Astrocyte of the spinal cord (primary cell): ENCODE data around the gene CACNA1D.

ENCODE experiments used
- DNase-seq: peaks from one replicate; pipeline ENCODE4 v3.0.0; 2011; ENCODE audit warnings: low read depth, low spot score
- H3K4me3 ChIP-seq: 2 replicates; pipeline ENCODE4 v1.5.1; 2011; ENCODE audit warnings: low read depth, mild to moderate bottlenecking, low read length, moderate library complexity
- CTCF ChIP-seq: IDR thresholded peaks from 2 replicates; pipeline ENCODE4 v1.5.1; 2012; ENCODE audit warnings: low read depth, mild to moderate bottlenecking, low read length, inconsistent platforms
- in situ Hi-C: cut with HindIII; loops from 2 replicates; pipeline ENCODE4 v1.10.0; 2017; ENCODE audit warnings: low sequenced_read_pairs

Gene CACNA1D

DNA sequence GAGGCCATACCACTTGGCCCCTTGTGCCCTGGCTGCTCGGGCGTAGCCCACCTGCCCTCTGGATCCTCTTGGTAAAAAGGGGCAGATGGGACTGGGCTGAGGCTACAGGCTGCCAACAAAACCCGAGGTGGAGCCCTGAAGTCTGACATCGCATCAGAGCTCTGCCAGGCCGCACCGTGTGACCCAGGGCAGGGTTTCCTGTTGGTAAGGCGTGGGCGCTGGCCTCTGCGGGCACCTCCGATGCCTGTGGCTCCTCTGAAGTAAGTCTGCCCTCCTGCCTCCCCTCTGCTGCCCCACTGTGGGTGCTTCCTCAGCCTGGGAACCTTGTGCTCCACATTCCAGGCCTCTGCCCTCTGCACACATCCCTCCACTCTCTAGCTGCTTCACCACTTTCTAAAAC lies 342.9 kb downstream of the CACNA1D start:
- in situ Hi-C loops = no loop called here
- DNase-seq = no peak
- H3K4me3 ChIP-seq = no peak overlapping the region
- no peak for TF ChIP-seq CTCF

DNA sequence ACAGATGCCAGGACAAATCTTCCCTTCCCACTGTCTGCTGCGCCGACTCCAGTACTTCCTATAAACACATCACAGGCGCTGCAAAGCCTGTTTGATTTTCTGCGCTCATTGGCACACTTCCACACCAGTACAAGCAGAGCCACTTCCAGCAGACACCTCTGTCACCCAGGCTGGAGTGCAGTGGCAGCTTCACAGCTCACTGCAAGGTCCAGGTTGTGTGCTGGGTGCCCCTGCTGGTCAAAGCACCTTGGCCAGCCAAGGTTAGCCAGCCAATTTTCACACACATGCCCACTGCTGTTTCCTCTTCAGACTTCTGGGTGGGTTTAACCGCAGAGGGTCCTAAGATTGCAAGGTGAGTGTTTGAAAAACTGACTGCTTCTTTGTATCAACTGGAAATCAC lies 346.9 kb downstream of the CACNA1D start:
- no peak overlapping the region for H3K4me3 ChIP-seq
- TF ChIP-seq CTCF = no peak
- no peak for DNase-seq
- in situ Hi-C loops = no loop called here

GRCh38 chr3:53842436-53843194 lies 348.2 kb downstream of the CACNA1D start:
- TF ChIP-seq CTCF = peak; percentile 18
- no peak overlapping the region for H3K4me3 ChIP-seq
- DNase-seq = peak; percentile 16
- in situ Hi-C loops = no loop called here

DNA sequence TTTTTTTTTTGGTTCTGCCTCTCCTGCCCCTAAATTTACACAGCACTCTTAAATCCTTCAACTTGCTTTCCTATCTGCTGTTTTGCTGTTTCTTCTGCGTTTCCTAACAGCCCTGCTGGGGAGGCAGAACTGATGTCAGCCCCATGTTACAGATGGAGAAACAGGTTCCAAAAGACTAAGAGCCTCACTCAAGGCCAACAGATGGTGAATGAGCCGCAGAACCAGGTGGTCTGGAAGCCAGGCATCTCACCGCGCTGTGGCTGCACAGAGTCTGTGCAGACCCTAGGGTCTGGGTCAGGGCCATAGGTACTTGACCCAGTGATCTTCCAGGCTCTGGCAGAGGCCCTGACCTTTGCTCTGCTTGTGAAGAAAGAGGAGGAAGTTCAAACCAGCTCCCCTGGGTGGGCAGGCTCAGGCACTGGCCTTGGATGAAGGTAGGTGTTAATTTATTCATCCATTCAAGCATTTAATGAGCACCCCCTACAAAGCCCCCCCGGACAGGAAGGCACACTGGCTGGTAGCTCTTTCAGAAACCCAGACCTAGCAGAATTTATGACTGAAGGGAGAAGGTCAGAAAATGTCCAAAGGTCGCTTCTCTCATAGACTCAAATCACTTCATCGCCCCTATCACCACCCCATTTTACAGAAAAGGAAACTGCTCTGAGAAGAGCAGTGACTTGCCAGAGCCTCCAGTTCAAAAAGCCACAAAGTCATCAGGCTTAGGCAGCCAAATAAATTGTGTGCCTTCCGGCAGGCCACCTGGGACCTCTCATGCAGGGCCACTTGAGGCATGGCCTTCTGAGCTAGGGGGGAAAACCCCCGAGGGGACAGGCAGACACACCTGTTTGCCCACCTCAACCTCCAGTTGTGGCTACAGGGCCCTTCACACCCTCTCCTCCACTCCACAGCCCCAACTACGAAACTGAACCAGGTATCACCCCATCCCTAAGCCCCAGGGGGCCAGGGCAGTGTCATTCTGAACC lies 349.1 kb downstream of the CACNA1D start:
- in situ Hi-C loops = no loop called here
- DNase-seq = no peak
- H3K4me3 ChIP-seq = no peak overlapping the region
- no peak for TF ChIP-seq CTCF

DNA sequence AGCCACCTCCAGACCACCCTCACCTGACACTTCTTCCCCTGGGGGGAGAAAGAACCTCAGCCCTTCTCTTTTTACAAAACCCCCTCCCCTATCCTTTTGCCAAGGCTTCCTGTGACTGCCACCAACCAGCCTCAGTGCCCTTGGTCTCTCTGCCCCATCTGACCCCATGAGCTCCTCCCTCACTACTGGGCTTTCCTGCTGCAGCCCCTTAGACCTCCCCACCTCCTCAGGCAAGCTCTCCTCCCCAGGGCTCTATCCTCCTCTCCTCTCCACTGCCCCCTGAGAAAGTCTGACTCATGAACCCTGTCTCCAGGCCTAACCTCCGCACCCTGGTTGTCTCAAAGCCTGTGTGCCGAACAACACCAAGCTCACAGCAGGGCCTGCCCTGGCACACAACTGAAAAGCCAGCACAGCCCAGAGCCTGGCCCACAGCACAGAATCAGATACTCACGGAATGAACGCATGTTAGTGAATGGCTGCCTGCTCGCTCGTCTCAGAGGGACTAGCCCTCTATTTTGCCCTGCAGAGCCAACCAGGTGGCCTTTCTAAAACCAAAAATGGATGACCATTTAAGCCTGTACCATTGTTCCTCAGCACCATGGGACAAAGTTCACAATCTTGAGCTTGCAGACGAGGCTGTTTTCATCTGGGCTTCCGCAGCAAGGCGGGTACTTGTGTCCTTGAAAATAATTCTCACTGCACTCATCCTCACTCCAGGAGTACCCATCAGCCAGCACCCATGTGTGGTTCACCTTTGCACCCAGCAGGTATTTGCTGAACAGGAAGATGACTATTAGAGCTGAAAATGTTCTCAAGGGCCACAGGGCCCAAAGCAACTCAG lies 350.1 kb downstream of the CACNA1D start:
- no peak for TF ChIP-seq CTCF
- in situ Hi-C loops = no loop called here
- no peak overlapping the region for H3K4me3 ChIP-seq
- DNase-seq = no peak
